Subcutaneous abdominal adipose tissue (tissue), 5 donors: ENCODE measurements around the gene CRAT.
A peak's percentile ranks its signal among the peaks of the same experiment; 100 is the strongest.

Source experiments
- H3K27ac ChIP-seq: one replicate; pipeline ENCODE4 v1.7.0; 2013; ENCODE audit warnings: low read depth, mild to moderate bottlenecking, inconsistent platforms, low read length, moderate library complexity
- H3K27me3 ChIP-seq, 5 donors: one replicate each; pipeline ENCODE4 v1.7.0; 2013; ENCODE audit warnings: low read length in 5 of 5, inconsistent platforms in 1 of 5; ENCODE audit not compliant: control insufficient read depth in 5 of 5, insufficient read depth in 4 of 5
- H3K36me3 ChIP-seq, 5 donors: one replicate each; pipeline ENCODE4 v1.7.0; 2013; ENCODE audit warnings: low read length in 5 of 5; ENCODE audit not compliant: control insufficient read depth in 5 of 5, insufficient read depth in 5 of 5
- H3K4me1 ChIP-seq, 5 donors: one replicate each; pipeline ENCODE4 v1.7.0; 2013; ENCODE audit warnings: low read length in 5 of 5, mild to moderate bottlenecking in 3 of 5, moderate library complexity in 1 of 5; ENCODE audit not compliant: control insufficient read depth in 5 of 5, insufficient read depth in 5 of 5
- H3K4me3 ChIP-seq, 5 donors: one replicate each; pipeline ENCODE4 v1.7.0; 2013; ENCODE audit warnings: low read length in 5 of 5, low read depth in 1 of 5
- H3K9ac ChIP-seq, 5 donors: one replicate each; pipeline ENCODE4 v1.7.0; 2013; ENCODE audit warnings: low read length in 5 of 5, mild to moderate bottlenecking in 4 of 5, moderate library complexity in 3 of 5
- H3K9me3 ChIP-seq, 5 donors: one replicate each; pipeline ENCODE4 v1.7.0; 2013; ENCODE audit warnings: low read length in 5 of 5; ENCODE audit not compliant: control insufficient read depth in 5 of 5
- donor health status: healthy.
- donor health status: healthy.
- donor health status: healthy.
- donor health status: healthy.
- donor health status: healthy.

The CRAT gene

GRCh38 chr9:129102791-129103594 lies 7.6 kb downstream of the CRAT start:
- Histone ChIP-seq H3K4me1 (peaks cover 1 to 12% (median 10%) of the 10 kb centered on the region in 5 donors), H3K4me3 (no peak overlapping the region), H3K27ac (no peak overlapping the region), H3K36me3 (peaks cover 0 to 61% (median 44%) of the 10 kb centered on the region in 5 donors), H3K9me3 (no peaks in the 10 kb centered on the region), H3K9ac (peak overlapping the region in 1 of 5 donors; percentile 17), H3K27me3 (no peaks in the 10 kb centered on the region)

- H3K4me3 ChIP-seq: no peak overlapping the region
- H3K9ac ChIP-seq: no peak overlapping the region
- no peaks in the 10 kb centered on the region for H3K9me3 ChIP-seq
- H3K27me3 ChIP-seq: no peaks in the 10 kb centered on the region
- H3K27ac ChIP-seq: no peak overlapping the region
- H3K4me1 ChIP-seq: peaks cover 1 to 12% (median 10%) of the 10 kb centered on the region in 5 donors
- peaks cover 0 to 59% (median 43%) of the 10 kb centered on the region in 5 donors for H3K36me3 ChIP-seq
Measured at GRCh38 chr9:129102095-129102525, 8.5 kb downstream of the CRAT start.

- Histone ChIP-seq H3K36me3 (peaks cover 0 to 59% (median 46%) of the 10 kb centered on the region in 5 donors), H3K4me1 (peaks cover 1 to 12% (median 10%) of the 10 kb centered on the region in 5 donors), H3K9me3 (no peaks in the 10 kb centered on the region), H3K9ac (no peak overlapping the region), H3K27ac (no peak overlapping the region), H3K4me3 (no peak overlapping the region), H3K27me3 (no peaks in the 10 kb centered on the region)
Measured at GRCh38 chr9:129101279-129101678, 9.3 kb downstream of the CRAT start.

GRCh38 chr9:129100383-129101169 lies 10.0 kb downstream of the CRAT start:
- Histone ChIP-seq H3K4me3 (no peak overlapping the region), H3K36me3 (peaks cover 0 to 59% (median 46%) of the 10 kb centered on the region in 5 donors), H3K9me3 (no peaks in the 10 kb centered on the region), H3K4me1 (peaks cover 1 to 12% (median 10%) of the 10 kb centered on the region in 5 donors), H3K27me3 (no peaks in the 10 kb centered on the region), H3K27ac (no peak overlapping the region), H3K9ac (no peak overlapping the region)

GRCh38 chr9:129098328-129098727 lies 12.3 kb downstream of the CRAT start:
- Histone ChIP-seq H3K4me1 (peaks cover 0 to 6% (median 5%) of the 10 kb centered on the region in 5 donors), H3K27me3 (no peaks in the 10 kb centered on the region), H3K36me3 (peaks cover 0 to 64% (median 54%) of the 10 kb centered on the region in 5 donors), H3K27ac (no peak overlapping the region), H3K4me3 (no peak overlapping the region), H3K9me3 (no peaks in the 10 kb centered on the region), H3K9ac (no peak overlapping the region)

GRCh38 chr9:129097671-129098306 lies 12.8 kb downstream of the CRAT start:
- H3K27me3 ChIP-seq: no peaks in the 10 kb centered on the region
- no peaks in the 10 kb centered on the region for H3K9me3 ChIP-seq
- H3K27ac ChIP-seq: no peak overlapping the region
- H3K4me1 ChIP-seq: peaks cover 0 to under 1% (median 0%) of the 10 kb centered on the region in 5 donors
- H3K36me3 ChIP-seq: peaks cover 0 to 64% (median 54%) of the 10 kb centered on the region in 5 donors
- H3K4me3 ChIP-seq: no peak overlapping the region
- H3K9ac ChIP-seq: no peak overlapping the region

- Histone ChIP-seq H3K36me3 (peaks cover 0 to 50% (median 43%) of the 10 kb centered on the region in 5 donors), H3K27ac (no peak overlapping the region), H3K27me3 (no peaks in the 10 kb centered on the region), H3K4me3 (no peak overlapping the region), H3K4me1 (no peaks in the 10 kb centered on the region), H3K9ac (no peak overlapping the region), H3K9me3 (no peaks in the 10 kb centered on the region)
Measured at GRCh38 chr9:129095908-129096307, 14.7 kb downstream of the CRAT start.

GRCh38 chr9:129095170-129095667 lies 15.4 kb downstream of the CRAT start:
- Histone ChIP-seq H3K27me3 (no peaks in the 10 kb centered on the region), H3K9me3 (no peaks in the 10 kb centered on the region), H3K36me3 (peaks cover 0 to 47% (median 43%) of the 10 kb centered on the region in 5 donors), H3K27ac (no peak overlapping the region), H3K4me1 (no peaks in the 10 kb centered on the region), H3K4me3 (no peak overlapping the region), H3K9ac (no peak overlapping the region)

GRCh38 chr9:129094387-129095169 lies 16.0 kb downstream of the CRAT start:
- Histone ChIP-seq H3K27me3 (no peaks in the 10 kb centered on the region), H3K4me1 (no peaks in the 10 kb centered on the region), H3K36me3 (peaks cover 0 to 49% (median 44%) of the 10 kb centered on the region in 5 donors), H3K27ac (no peak overlapping the region), H3K9ac (no peak overlapping the region), H3K9me3 (no peaks in the 10 kb centered on the region), H3K4me3 (no peak overlapping the region)
